Suppressor macrophage treated with lipopolysaccharide for 1 hour (primary cell): Measurements from ENCODE around the gene CACNA1C.

ENCODE experiments used
- DNase-seq, 3 donors: peaks; one replicate each; pipeline ENCODE4 v3.0.0-alpha.2; 2020 to 2022

The CACNA1C gene

DNA sequence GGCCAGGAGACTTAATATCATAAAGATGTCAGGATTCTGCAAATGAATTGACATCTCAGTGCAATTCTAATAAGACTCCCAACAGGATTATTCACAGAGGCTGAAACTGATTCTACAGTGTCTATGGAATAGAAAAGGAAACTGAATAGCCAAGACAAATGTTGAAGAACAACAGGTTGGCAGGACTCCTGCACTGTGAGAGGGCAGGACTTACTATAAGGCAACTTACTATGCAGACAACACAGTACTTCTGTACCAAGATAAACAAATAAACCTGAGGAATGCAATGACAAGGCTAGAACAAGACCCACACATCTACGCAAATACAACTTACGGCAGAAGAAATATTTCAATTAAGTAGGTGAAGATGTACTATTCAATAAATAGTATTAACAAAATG lies 609.7 kb downstream of the CACNA1C start:
- DNase-seq: no peak

DNA sequence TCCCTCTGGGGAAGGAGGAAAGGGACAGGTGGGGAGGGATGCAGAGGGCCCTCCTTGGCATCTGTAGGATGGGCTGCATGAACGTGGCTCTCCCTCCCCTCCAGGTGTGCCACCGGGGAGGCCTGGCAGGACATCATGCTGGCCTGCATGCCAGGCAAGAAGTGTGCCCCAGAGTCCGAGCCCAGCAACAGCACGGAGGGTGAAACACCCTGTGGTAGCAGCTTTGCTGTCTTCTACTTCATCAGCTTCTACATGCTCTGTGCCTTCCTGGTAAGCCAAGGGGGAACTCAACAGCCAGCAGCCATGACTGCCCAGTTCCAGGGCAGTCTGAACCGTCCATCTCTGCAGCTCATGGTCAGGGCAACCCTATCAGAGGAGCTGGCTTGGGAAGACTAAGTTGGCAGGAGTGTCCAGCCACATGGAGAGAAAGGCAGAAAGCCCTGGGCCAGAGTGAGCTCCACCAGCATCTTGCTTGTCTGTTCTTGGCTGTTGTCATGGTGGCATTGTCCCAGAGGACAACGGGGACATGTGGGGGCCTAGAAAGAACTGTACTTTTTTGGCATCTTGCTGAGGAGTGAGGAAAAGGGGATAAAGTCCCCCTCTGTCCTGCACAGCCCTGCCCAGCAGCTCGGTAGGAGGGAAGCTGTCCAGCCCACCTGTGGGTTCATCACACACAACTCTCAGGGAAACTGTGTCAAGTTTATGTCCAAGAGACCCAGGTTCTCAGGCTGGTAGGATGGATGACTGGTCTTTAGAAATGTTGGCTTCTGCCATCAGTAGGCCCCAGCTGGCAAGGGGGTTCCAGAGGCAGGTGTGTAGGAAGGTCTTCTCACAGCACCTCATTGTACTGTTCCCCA lies 612.2 kb downstream of the CACNA1C start:
- no peak for DNase-seq

DNA sequence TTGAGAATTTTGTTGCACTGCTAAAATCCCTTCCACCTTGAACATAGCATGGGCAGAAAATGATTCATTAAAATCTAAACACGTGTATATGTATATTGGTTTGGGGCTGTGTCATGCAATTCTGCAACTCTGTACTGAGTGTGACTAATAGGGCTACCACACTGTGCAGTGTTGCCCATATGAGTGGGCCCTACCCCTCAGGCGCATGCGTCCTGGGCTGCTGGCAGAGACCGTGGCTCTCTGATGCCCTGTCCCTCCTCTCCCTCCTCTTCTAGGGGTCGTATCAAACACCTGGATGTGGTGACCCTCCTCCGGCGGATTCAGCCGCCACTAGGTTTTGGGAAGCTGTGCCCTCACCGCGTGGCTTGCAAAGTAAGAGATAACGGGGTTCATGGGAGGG lies 613.6 kb downstream of the CACNA1C start:
- DNase-seq: peak in 1 of 3 donors; percentile 5

DNA sequence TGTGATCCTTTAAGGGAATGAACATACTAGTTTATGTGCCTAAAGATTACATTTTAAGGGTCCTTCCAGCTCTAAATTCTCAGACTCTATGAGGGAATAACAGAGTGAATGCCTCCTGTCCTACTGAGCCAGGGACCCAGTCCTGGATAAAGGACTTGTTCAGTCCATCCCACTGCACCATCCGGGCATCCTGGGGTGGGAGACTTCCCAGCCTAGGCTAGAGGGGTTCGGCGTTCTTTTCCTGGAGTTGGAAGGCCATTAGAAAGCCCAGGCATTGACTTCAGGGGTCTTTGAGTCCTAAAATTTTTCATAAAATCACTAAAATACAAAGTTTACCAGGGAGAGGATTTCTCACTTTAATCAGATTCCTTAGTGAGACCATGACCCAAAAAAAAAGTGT lies 614.1 kb downstream of the CACNA1C start:
- no peak for DNase-seq

DNA sequence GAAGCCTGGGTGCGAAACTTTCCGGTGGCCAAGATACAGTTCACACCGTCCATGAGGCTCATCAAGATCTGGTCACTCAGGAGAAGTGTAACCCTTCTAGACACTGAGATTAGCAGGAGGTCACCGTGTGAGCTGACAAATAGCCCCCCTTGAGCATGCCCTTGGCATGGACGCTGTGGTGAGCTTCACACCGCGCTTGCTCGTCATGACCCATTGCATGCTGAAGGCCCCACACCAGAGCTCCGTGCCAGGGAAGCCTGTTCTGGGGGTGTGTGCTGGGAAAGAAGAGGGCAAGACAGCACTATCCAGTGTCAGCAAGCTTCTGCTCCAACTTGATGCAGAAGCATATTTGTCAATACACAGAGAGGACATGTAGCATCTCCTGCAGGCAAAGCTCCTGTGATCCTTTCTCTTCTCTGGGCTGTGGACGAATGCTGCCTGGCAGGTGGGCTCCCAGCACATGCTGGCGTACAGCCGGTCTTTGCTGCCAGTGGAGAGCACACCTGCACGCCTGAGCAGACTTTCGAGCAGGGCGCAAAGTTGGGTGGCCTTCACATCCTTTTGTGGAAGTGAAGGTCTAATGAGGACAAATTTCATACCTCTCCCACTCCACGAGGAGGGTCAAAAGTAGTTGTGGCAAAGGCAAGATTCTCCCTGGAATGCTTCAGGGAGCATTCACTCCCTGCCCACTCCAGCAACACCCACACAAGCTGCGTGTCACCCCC lies 615.1 kb downstream of the CACNA1C start:
- DNase-seq: no peak

DNA sequence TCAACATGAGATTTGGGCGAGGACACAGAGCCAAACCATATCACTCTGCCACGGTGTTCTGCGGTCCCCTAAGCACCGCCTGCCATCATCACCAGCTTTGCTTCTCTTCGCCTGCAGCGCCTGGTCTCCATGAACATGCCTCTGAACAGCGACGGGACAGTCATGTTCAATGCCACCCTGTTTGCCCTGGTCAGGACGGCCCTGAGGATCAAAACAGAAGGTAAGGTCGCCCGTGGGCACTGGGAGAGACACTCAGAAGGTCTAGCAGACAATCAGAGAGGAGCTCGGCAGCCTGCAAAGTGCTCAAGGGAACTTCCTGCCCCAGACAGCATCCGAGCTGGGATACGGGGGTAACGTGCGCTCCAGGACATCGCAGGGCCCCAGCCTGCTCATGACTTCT lies 616.0 kb downstream of the CACNA1C start:
- no peak for DNase-seq

DNA sequence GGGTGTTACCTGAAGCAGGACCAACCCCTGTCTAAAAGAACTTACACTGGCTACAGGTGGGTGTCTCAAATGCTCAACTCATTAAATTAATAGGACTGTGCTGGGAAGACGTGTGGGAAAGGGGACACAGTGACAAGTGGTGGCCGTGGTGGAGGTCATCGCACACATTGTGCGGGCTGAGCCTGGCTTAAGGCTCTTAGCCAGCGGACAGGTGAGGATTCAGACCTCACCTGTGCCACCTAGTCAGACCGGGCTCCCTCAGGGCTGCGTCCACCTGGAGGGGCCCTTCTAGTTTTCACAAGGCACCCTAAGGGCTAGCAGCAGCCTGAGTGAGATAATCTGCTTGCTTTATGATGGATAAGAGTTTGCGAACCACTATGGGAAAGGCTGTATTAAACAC lies 616.8 kb downstream of the CACNA1C start:
- no peak for DNase-seq

DNA sequence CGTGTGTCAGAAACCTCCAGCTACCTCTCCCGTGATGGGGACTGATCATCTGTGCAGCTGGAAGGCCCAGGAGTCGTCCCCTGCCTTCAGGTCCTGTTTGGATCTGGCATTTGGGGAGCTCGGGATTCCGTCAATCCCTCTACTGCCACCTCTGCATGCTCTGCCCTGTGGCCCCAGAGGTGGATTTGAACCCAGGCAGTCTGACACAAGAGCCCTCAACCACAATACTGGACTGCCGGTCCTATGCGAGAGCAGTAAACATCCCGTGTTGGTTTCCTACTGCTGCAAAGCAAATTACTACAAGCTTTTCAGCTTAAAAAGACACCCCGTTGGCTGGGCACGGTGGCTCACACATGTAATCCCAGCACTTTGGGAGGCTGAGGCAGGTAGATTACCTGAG lies 620.1 kb downstream of the CACNA1C start:
- DNase-seq: no peak

DNA sequence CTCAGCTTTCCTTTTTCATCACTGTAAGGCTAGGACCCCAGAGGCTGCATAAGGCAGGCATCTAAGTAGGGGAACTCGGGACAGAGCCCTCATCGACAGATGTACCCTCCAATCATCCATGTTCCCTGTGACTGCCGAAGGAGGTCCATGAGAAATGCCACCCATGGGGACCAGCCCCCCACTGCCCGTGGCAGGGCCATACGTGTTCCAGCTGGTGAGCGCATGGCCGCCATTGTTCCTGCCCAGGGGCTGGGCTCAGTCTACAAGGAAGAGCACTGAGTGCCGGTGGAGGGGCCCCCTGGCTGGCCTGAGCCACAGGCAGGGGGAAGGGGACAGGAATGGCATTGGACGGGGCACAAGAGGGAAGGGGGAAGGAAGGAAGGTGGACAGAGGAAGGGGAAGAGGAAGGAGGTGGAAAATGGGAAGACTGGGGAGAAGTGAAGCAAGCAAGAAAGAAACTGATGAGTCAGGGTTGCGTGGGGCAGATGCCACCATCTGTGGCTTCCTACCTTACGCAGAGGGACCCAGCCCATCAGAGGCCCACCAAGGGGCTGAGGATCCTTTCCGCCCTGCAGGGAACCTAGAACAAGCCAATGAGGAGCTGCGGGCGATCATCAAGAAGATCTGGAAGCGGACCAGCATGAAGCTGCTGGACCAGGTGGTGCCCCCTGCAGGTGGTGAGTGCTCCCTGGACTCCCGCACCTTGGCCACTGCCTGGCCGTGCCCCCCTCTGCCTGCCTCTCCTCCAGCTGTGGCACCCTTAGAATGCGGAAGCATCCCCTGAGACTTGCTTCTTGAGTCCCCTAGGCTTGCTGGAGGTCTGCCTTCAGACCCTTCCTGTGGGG lies 621.4 kb downstream of the CACNA1C start:
- peak in 2 of 3 donors; percentile 9 to 10 for DNase-seq

DNA sequence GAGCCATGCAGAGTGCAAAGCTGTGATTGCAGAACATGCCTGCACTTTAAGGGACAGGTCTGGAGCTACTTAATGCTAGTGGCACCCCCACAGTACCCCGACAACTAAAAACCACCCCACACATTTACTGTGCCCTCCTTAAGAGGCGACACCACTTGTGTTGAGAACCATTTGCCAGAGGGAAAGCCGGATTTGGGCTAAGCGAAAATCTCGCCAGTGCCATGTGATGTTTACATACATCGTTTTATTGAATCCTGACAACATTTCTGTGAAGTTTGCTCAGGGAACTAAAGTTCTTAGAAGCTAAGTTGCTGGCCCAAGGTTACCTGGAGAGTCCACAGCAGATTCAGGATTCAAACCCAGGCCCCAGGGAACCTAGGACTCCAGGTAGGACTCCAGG lies 623.0 kb downstream of the CACNA1C start:
- DNase-seq: no peak

DNA sequence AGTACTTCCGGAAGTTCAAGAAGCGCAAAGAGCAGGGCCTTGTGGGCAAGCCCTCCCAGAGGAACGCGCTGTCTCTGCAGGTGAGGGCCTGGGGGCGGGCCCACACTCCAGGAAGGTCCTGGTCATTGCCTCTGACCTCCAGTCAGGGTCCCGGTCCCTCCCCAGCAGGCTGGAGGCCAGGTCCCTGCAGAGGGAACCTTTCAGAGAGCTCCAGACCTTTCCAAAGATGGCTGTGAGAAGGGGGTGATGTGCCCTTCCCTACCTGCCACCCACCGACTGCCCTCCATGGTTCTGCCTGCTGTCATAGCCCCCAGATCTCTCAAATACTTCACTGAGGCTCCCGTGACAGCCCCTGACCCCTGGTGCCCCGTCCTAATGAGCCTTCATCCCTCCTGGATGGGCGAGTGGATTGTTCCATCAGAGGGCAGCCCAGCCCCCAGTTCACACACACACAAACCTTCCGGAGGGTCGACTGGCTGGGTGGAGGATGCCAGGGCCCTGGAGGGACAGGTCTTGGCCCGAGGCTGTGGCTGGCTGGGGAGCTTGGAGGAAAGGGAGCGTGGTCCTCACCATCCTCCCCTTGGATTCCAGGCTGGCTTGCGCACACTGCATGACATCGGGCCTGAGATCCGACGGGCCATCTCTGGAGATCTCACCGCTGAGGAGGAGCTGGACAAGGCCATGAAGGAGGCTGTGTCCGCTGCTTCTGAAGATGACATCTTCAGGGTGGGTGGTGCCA lies 624.5 kb downstream of the CACNA1C start:
- DNase-seq: no peak

DNA sequence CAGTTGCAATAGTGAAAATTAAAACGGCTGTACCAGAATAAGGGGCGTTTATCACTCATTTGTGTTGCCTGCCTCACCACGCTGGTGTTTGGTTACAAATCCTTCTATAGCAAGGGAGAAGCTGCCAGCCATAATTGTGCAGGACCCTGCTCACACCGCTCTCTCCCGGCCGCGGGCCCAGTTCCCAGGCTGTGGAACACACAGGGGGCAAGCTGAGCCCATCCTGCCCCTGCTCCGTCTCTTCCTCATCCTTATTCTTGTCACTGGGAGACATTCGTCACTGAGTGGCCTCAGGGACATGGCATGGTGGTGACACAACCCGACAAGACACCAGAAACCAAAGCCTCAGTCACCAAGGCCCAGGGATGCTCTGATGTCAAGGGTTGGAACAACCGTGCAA lies 625.6 kb downstream of the CACNA1C start:
- no peak for DNase-seq

DNA sequence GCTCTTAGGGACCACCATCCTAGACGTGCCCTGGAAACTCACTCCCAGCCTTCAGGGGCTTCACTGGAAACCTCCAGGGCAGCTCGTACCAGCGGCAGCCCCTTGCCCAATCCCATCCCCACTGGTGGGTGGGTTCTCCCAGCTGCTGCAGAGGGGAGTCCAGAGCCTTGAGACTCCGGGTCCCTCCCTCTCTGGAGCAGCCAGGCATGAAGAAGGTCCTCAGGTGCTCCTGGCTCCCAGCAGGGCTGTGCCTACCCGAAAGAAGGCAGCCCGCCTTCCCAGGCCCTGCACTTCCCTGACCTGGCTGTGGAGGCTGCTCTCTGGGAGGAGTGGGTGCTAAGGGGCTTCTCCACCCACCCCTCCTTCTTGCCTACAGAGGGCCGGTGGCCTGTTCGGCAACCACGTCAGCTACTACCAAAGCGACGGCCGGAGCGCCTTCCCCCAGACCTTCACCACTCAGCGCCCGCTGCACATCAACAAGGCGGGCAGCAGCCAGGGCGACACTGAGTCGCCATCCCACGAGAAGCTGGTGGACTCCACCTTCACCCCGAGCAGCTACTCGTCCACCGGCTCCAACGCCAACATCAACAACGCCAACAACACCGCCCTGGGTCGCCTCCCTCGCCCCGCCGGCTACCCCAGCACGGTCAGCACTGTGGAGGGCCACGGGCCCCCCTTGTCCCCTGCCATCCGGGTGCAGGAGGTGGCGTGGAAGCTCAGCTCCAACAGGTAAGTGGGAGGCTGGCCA lies 626.5 kb downstream of the CACNA1C start:
- no peak for DNase-seq

DNA sequence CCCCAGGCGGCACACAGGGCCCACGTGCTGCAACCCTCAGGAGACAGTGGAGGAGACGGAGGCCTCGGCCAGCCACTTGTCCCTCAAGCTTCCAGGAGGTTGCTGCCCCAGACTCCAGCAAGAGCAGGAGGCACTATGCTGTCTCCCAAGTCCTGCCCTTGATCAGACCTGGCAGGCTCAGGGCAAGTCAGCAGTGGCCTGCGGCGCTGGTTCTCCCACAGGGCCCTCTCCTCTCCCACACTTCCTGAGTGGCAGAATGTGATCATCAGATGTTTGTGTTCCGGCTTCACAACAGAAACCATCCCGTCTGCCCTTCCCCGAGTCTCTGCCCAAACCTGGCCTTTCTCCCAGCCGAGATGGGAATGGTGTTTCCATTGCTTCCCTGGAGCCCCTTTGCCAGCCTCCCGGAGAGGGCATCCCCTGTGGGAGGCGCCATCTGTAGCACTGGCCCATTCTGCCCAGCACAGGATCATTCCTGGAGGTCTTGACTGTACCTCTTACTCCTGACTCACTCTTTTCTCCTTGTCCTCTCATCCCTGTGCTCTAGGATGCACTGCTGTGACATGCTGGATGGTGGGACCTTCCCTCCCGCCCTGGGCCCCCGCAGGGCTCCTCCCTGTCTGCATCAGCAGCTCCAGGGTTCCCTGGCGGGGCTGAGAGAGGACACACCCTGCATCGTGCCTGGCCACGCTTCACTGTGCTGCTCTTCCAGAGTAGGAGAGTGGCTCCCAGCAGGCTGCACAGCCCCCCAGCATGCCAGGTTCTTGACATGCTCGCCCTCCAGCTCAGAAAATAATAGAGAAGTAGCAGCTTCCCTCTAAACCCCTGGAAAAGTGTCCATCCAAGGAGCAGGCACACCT lies 627.3 kb downstream of the CACNA1C start:
- DNase-seq: no peak

DNA sequence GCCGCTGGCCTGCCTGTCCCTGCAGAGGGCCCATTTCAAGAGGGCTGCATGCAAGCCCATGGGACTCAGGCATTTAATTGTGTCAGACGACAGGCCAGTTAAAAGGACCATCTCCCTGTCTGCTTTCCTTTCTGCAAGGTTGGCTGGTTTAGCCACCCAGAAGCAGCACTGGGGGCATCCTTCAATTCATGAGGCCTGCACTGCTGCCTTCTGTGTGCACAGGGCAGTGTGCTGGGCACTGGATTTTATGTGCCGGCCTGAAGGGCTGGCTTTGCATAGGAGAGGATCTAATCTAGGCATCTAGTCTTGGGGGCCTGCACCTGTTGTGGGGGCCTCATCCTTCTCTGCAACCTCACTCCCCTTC lies 627.9 kb downstream of the CACNA1C start:
- no peak for DNase-seq

DNA sequence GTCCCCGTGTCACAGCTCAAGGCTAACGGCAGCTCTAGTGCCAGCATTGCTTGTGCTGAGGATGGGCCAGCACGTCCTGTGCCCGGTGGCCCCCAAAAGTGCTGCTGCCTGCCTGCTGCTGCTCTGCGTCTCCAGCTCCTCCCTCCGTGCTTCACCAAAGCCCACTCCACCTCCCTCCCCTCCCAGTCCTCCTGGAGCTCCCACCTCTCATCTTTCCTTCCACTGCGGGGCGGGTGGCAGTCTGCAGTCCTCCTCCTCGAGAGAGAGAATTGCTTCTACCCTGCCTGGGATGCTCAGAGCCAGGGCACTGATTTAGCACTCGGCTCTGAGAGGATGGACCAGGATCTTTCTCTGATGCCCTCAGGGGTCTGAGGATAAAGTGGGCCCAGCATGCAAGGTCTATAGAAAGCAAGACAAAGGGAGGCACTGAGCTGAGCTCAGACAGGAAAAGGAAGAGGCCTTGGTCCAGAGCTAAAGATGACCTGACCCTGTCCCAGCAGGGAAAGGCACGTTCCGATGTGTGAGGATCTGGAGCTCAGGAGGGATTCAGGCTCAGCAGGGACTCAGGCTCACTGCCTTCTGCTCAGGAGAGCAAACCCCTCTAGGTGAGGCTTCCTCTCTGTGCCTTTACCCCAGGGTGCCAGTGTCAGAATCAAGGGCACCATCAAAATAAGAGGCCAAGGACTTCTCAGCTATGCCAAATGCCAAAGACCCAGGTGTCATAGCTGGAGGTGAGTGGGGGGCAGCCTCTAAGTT lies 628.8 kb downstream of the CACNA1C start:
- DNase-seq: no peak

DNA sequence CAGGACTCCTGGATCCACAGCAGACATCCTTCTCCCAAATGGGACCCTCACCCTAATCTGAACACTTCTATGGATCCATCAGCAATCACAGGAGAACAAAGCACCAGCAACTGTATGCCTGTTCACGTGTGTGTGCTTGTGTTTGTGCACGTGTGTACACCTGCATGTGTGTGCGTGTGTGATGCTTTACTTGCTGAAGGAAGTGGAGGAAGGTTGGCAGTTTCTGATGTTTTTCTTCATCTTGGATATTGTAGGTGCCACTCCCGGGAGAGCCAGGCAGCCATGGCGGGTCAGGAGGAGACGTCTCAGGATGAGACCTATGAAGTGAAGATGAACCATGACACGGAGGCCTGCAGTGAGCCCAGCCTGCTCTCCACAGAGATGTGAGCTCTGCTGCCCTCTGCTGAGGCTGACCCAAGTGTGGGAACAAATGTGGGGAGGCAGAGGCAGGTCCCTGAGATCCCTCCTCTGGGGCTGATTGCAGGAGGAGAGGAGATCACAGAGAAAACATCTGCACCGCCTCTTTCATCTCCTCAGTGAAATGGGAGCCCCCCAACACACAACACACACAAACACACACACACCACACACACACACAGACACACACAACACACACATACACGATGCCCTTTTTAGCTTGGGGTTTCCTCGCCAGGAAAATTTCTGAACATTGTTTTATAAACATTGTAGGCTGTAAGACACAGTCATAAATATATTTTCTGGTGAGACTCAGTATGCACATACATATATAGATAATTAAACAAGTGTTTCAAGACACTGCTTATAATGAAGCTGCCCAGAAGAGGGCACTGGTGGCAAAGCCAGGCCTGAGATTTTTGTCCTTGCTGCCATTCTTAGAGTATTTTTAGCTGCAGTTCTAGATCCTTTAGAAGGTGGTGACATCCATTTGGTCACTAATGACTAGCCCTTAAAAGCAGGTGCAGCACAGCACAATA lies 629.8 kb downstream of the CACNA1C start:
- peak; percentile 51 to 60 (median 53) for DNase-seq

DNA sequence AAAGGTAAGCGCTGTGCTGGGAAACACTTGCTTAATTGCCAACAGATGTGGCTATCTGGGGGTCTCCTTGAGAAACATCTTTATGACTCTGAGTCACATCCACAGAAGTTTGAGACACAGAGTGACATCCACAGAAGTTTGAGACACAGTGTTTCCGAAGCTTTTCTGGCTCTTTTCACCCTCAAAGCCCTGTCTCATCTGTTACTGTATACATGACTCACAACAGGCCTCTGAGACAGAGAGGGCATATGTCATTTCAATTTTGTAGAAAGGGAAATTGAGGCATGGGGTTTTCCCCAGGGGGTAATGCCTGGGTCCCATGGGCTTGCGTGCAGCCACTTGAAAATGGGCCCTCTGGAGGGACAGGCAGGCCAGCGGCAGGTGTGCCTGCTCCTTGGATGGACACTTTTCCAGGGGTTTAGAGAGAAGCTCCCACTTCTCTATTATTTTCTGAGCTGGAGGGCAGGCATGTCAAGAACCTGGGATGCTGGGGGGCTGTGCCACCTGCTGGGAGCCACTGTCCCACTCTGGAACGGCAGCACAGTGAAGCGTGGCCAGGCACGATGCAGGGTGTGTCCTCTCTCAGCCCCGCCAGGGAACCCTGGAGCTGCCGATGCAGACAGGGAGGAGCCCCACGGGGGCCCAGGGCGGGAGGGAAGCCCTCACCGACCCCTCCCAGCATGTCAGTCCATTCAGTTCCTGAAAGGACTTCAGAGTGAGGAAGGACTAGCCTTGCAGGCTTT lies 630.7 kb downstream of the CACNA1C start:
- peak; percentile 15 to 42 (median 32) for DNase-seq
